A549 (cell line): ENCODE results near the gene PRDM1.

Experiments
- CBX8 ChIP-seq: fragments of 200-600 bp; sonication (generic); IDR thresholded peaks from 2 replicates; pipeline ENCODE4 v1.6.1; 2016
- CEBPB ChIP-seq, 2 experiments: fragments of >200 bp in 1 of 2; sonication (Bioruptor Twin) in 1 of 2; formaldehyde crosslinking in 1 of 2; IDR thresholded peaks; 2 replicates each; pipeline ENCODE4 v1.6.1; 2012 to 2016
- CTCF ChIP-seq: fragments of >200 bp; sonication (Bioruptor Twin); formaldehyde crosslinking; IDR thresholded peaks from 3 replicates; pipeline ENCODE4 v1.5.1; 2016
- ESRRA ChIP-seq: fragments of 150-350 bp; IDR thresholded peaks from 2 replicates; pipeline ENCODE4 v1.6.1; 2014; ENCODE audit warnings: mild to moderate bottlenecking, low read length, borderline replicate concordance
- JUNB ChIP-seq: fragments of >200 bp; sonication (Bioruptor Twin); formaldehyde crosslinking; IDR thresholded peaks from 2 replicates; pipeline ENCODE4 v1.6.1; 2016
- MAX ChIP-seq: IDR thresholded peaks from 2 replicates; pipeline ENCODE4 v1.6.1; 2012
- POLR2A ChIP-seq: IDR thresholded peaks from 2 replicates; pipeline ENCODE4 v1.6.1; 2012; ENCODE audit warnings: mild to moderate bottlenecking, low read length
- RARB ChIP-seq: fragments of 250-450 bp; sonication (Bioruptor Pico); IDR thresholded peaks from 2 replicates; pipeline ENCODE4 v1.8.0; 2021; ENCODE audit warnings: mild to moderate bottlenecking, moderate library complexity

DNA sequence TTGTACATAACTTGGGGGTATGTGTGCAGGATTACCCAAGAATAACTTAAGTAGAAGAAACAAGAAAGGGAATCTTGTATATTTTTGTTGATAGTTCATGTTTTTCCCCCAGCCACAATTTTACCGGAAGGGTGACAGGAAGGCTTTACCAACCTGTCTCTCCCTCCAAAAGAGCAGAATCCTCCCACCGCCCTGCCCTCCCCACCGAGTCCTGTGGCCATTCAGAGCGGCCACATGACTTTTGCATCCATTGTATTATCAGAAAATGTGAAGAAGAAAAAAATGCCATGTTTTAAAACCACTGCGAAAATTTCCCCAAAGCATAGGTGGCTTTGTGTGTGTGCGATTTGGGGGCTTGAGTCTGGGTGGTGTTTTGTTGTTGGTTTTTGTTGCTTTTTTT, 22.0 kb downstream of the PRDM1 start:
- TF ChIP-seq CTCF: no peak
- TF ChIP-seq POLR2A: no peak
- TF ChIP-seq ESRRA: no peak
- TF ChIP-seq RARB: no peak
- no peak for TF ChIP-seq JUNB
- no peak for TF ChIP-seq MAX
- TF ChIP-seq CEBPB (IDR thresholded peaks at IDR 0.05): no peak
- TF ChIP-seq CBX8: no peak
